ENCODE results near the gene IRX4.

IRX4 gene

GRCh38 chr5:1881731-1882336 is 891 bp downstream of the IRX4 start:
- TF ChIP-seq GATA2 (IDR thresholded peaks at IDR 0.05; ENCODE audit: low read depth, low read length) (no peak), GATA3 (IDR thresholded peaks at IDR 0.05; ENCODE audit: low read depth, low read length) (no peak)

DNA sequence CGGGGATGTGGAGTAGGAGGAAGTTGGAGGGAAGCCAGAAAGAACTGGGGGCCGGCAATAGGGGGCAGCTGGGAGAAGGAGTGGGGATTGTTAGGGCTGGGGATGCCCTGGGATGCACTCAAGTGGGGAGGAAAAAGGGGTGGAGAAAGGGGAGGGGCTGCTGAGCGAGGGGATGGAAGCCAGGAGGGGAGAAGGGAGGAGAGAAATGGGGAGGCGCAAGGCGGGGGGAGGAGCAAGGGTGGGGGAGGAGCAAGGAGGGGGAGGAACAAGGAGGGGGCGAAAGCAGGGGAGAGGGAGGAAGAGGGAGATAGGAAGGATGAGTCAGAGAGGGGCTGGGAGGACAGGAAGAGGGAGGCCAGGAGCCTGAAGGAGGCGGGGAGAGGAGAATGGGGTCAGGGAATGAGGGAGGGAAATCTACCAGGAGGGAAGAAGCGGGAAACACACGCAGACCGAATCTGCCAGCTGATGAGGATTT is 1.6 kb downstream of the IRX4 start:
- TF ChIP-seq GATA2 (IDR thresholded peaks at IDR 0.05; ENCODE audit: low read depth, low read length), result no peak
- TF ChIP-seq GATA3 (IDR thresholded peaks at IDR 0.05; ENCODE audit: low read depth, low read length), result no peak

GRCh38 chr5:1880377-1881025 is 2.2 kb downstream of the IRX4 start:
- no peak for TF ChIP-seq GATA2 (IDR thresholded peaks at IDR 0.05; ENCODE audit: low read depth, low read length)
- no peak for TF ChIP-seq GATA3 (IDR thresholded peaks at IDR 0.05; ENCODE audit: low read depth, low read length)

DNA sequence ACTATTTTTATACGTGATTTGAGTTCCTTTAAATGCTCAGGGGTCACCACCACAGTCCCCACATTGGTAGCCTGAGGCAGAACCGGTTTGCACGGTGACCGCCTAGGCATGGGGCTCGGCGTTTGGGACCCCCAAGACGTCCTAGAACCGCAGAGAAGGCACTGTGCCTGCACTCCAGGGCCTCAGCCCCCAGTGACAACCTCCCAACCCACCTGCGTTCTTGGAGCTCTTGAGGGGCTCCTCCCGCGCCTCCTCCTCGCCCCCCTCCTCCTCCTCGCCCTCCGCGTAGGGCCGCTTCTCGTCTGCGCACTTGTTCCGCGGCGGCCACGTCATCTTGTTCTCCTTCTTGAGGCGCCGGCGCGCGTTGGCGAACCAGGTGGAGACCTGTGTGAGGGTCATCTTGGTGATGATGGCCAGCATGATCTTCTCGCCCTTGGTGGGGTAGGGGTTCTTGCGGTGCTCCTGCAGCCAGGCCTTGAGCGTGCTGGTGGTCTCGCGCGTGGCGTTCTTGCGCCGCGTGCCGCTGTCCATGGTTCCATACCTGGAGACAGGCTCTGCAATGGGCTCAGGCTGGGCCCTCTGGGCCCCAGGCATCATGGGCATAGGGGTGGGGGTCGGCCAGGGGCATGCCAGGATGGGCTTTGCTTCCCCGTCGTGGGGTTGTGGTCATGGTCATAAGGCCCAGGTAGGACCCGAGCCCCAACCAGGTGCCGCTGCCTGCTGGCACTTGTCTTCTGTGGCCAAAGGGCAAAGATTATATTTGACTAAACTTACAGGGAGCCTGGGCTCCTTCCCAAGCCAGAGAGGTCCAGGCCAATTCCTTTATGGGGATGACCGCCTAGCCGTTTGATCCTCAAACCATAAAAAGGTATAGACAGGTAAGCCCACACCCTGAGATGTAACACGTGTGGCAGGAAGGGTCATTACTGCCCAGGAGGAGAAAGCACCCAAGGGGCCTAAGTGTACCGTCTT is 3.1 kb downstream of the IRX4 start:
- TF ChIP-seq GATA2 (IDR thresholded peaks at IDR 0.05; ENCODE audit: low read depth, low read length) (no peak), GATA3 (IDR thresholded peaks at IDR 0.05; ENCODE audit: low read depth, low read length) (no peak)

- TF ChIP-seq GATA3 (IDR thresholded peaks at IDR 0.05; ENCODE audit: low read depth, low read length), result no peak
- no peak for TF ChIP-seq GATA2 (IDR thresholded peaks at IDR 0.05; ENCODE audit: low read depth, low read length)
These were observed 4.5 kb downstream of the IRX4 start for GRCh38 chr5:1878050-1878849.

- TF ChIP-seq GATA3 (IDR thresholded peaks at IDR 0.05; ENCODE audit: low read depth, low read length) (no peak), GATA2 (IDR thresholded peaks at IDR 0.05; ENCODE audit: low read depth, low read length) (no peak)
These were observed 5.3 kb downstream of the IRX4 start for GRCh38 chr5:1877103-1878049.

- no peak for TF ChIP-seq GATA2 (IDR thresholded peaks at IDR 0.05; ENCODE audit: low read depth, low read length)
- TF ChIP-seq GATA3 (IDR thresholded peaks at IDR 0.05; ENCODE audit: low read depth, low read length), result no peak
These were observed 6.1 kb downstream of the IRX4 start for GRCh38 chr5:1876660-1877064.

DNA sequence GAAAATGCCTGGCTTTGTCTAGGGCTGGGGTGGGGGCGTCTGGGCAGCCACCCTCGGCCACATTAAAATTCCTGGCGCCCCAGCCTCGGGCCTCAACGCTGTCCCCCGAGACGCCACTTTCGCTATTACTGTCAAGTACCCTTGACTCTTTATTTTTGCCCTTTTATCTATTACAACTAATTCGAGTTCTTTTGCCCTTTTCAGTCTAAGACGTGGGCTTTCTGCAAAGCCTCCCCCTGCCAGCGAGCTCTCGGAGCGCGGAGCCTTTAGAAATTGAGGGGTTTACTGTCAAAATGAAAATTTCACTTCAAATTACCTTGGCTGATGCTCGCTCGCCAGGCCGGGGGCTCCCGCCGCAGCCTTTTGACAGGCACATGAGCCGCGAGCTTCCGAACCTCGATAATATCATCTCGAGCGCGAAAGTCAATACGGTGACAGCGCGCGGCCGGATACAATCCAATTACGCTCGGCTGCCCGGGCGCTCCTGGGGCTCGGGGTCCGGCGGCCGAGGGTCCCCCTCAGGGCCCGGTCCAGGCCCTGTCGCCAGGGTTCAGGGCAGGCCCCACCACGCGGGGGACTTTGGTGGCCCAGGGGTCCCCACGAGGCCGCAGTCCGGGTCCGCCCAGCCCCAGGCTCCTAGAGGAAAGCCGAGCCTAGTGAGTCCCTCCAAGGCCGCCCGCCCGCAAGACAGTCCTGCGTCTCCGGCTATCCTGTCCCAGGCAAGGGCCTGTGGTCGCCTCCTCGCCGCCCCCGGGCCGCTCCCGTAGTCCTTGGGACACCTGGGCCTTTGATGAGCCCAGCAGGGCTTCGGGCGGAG is 6.7 kb downstream of the IRX4 start:
- TF ChIP-seq GATA2 (IDR thresholded peaks at IDR 0.05; ENCODE audit: low read depth, low read length) (no peak), GATA3 (IDR thresholded peaks at IDR 0.05; ENCODE audit: low read depth, low read length) (no peak)

- no peak for TF ChIP-seq GATA3 (IDR thresholded peaks at IDR 0.05; ENCODE audit: low read depth, low read length)
- TF ChIP-seq GATA2 (IDR thresholded peaks at IDR 0.05; ENCODE audit: low read depth, low read length), result no peak
These were observed 7.4 kb downstream of the IRX4 start for GRCh38 chr5:1875281-1875842.

GRCh38 chr5:1874771-1875220 is 7.9 kb downstream of the IRX4 start:
- TF ChIP-seq GATA3 (IDR thresholded peaks at IDR 0.05; ENCODE audit: low read depth, low read length), result no peak
- no peak for TF ChIP-seq GATA2 (IDR thresholded peaks at IDR 0.05; ENCODE audit: low read depth, low read length)

DNA sequence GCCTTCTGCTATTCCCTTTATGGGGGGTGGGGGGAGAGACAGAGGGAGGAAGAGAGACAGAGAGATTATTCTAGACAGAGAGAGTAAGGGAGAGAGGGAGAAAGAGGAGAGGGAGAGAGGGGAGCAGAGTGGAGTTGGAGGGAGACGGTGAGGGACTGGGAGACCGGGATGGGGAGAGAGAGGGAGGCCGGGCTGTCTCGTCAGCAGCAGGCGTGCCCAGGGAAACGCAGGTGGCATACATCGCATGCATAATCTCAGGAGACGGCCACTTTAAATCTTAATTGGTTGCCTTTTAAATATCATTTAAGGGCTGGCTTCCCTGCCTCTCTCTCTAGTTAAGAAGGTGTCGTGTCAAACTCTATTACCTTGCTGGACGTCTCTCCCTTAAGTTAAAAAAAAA is 8.4 kb downstream of the IRX4 start:
- TF ChIP-seq GATA2 (IDR thresholded peaks at IDR 0.05; ENCODE audit: low read depth, low read length) (no peak), GATA3 (IDR thresholded peaks at IDR 0.05; ENCODE audit: low read depth, low read length) (no peak)
